K562 (cell line): Measurements from ENCODE around the gene RERE. TPM values are rescaled to one million over a fixed set of nuclear protein-coding genes. Genes with fewer than 3 reads are reported as not detected.

Source experiments
- ARID1B ChIP-seq: fragments of 450-650 bp; IDR thresholded peaks from 2 replicates; pipeline ENCODE4 v1.6.1; 2016; ENCODE audit warnings: antibody characterized with exemption, mild to moderate bottlenecking, inconsistent platforms
- CREB1 ChIP-seq, 2 experiments: sonication (generic) in 1 of 2; formaldehyde crosslinking in 1 of 2; IDR thresholded peaks; 2 replicates each; pipeline versions ENCODE4 v1.6.1 to v1.8.0; 2012 to 2022; ENCODE audit warnings: inconsistent platforms in 1 of 2, mild to moderate bottlenecking in 1 of 2, missing genetic modification reagents in 1 of 2, moderate library complexity in 1 of 2
- CTBP1 ChIP-seq: fragments of 450-650 bp; IDR thresholded peaks from 2 replicates; pipeline ENCODE4 v1.6.1; 2016; ENCODE audit warnings: borderline replicate concordance
- E2F1 ChIP-seq: sonication (generic); formaldehyde crosslinking; IDR thresholded peaks from 2 replicates; pipeline ENCODE4 v1.8.1; 2023; ENCODE audit warnings: mild to moderate bottlenecking, missing genetic modification reagents, moderate library complexity
- ETV5 ChIP-seq: sonication (generic); formaldehyde crosslinking; IDR thresholded peaks from 2 replicates; pipeline ENCODE4 v1.4.0; 2020; ENCODE audit warnings: low read depth, mild to moderate bottlenecking, missing genetic modification reagents
- HMGN3 ChIP-seq: IDR thresholded peaks from 2 replicates; pipeline ENCODE4 v1.6.1; 2011; ENCODE audit warnings: borderline replicate concordance, low read depth, mild to moderate bottlenecking, mixed read lengths, low read length; ENCODE audit not compliant: insufficient read length; ENCODE audit errors: extremely low read depth
- KDM4B ChIP-seq, 2 experiments: fragments of 450-650 bp in 1 of 2; sonication (generic) in 1 of 2; IDR thresholded peaks; 2 replicates each; pipeline ENCODE4 v1.6.1; 2016 to 2017; ENCODE audit warnings: borderline replicate concordance in 2 of 2, antibody characterized with exemption in 1 of 2, low read depth in 1 of 2, mild to moderate bottlenecking in 1 of 2
- PCBP1 ChIP-seq: fragments of 200-400 bp; formaldehyde crosslinking; IDR thresholded peaks from 2 replicates; pipeline ENCODE4 v1.6.1; 2018; ENCODE audit warnings: mild to moderate bottlenecking, low read depth, low read length; ENCODE audit not compliant: poor library complexity, severe bottlenecking
- PML ChIP-seq: IDR thresholded peaks from 2 replicates; pipeline ENCODE4 v1.6.1; 2012; ENCODE audit warnings: low read length, inconsistent platforms
- SRSF7 ChIP-seq: fragments of 200-400 bp; formaldehyde crosslinking; optimal IDR thresholded peaks from 2 replicates; pipeline ENCODE3; 2017; ENCODE audit warnings: mild to moderate bottlenecking, low read depth, low read length
- TBL1XR1 ChIP-seq, 2 experiments: IDR thresholded peaks; 2 replicates each; pipeline ENCODE4 v1.6.1; 2012; ENCODE audit warnings: improper control_type of control experiment in 2 of 2, low read length in 2 of 2, mild to moderate bottlenecking in 1 of 2
- TOE1 ChIP-seq, 2 experiments: fragments of 450-650 bp in 1 of 2; sonication (generic) in 1 of 2; formaldehyde crosslinking in 1 of 2; IDR thresholded peaks; 2 replicates each; pipeline versions ENCODE4 v1.7.1 to v1.8.0; 2016 to 2022; ENCODE audit warnings: borderline replicate concordance in 2 of 2, mild to moderate bottlenecking in 2 of 2, antibody characterized with exemption in 1 of 2, inconsistent platforms in 1 of 2, low read depth in 1 of 2, missing genetic modification reagents in 1 of 2, moderate library complexity in 1 of 2
- ZBTB7A ChIP-seq: IDR thresholded peaks from 2 replicates; pipeline ENCODE4 v1.6.1; 2011; ENCODE audit warnings: low read depth, mild to moderate bottlenecking, low read length, moderate library complexity, borderline replicate concordance; ENCODE audit not compliant: control insufficient read depth
- ZKSCAN1 ChIP-seq: fragments of 150-350 bp; IDR thresholded peaks from 2 replicates; pipeline ENCODE4 v1.6.1; 2016; ENCODE audit warnings: low read depth, low read length
- ZNF282 ChIP-seq: sonication (generic); formaldehyde crosslinking; IDR thresholded peaks from 2 replicates; pipeline ENCODE4 v1.8.1; 2023; ENCODE audit warnings: missing genetic modification reagents
- ZNF764 ChIP-seq: fragments of 250-450 bp; sonication (Bioruptor Pico); IDR thresholded peaks from 2 replicates; pipeline ENCODE4 v1.4.0; 2020; ENCODE audit warnings: low read depth, mild to moderate bottlenecking, moderate library complexity
- polyA plus RNA-seq, 8 experiments: library from polyadenylated mRNA; depleted of rRNA in 4 of 8; stranded (reverse) in 5 of 8; unstranded in 3 of 8; fragments of >200 nt; fragmentation: Nextera tagmentation in 2 of 8; fragmentation: Illumina TruSeq in 1 of 8; extraction: Ambion mirVana in 2 of 8; extraction: Trizol in 1 of 8; gene quantifications; 2 replicates each; pipeline versions ENCODE4 v1.2.1 to v1.2.3, GENCODE V29; 2011 to 2014; ENCODE audit warnings: inconsistent platforms in 1 of 8, missing spikeins in 1 of 8
- total RNA-seq, 7 experiments: library from RNA; depleted of rRNA in 6 of 7; stranded (reverse); fragments of >200 nt in 6 of 7; fragmentation: Illumina TruSeq in 2 of 7; extraction: Trizol in 2 of 7; gene quantifications; 2 replicates each; pipeline versions ENCODE4 v1.2.1 to v1.2.3, GENCODE V29; 2011 to 2021; ENCODE audit warnings: low replicate concordance in 1 of 7
- TF ChIP-seq, protein P1 (sequence below), 2 experiments: fragments of 150-350 bp in 1 of 2; IDR thresholded peaks; 2 replicates each; pipeline ENCODE4 v1.6.1; 2012 to 2016; ENCODE audit warnings: low read depth in 2 of 2, low read length in 2 of 2, mild to moderate bottlenecking in 1 of 2, moderate library complexity in 1 of 2
- TF ChIP-seq, protein P2 (sequence below): fragments of 450-650 bp; IDR thresholded peaks from 2 replicates; pipeline ENCODE4 v1.6.1; 2016
- TF ChIP-seq, protein P3 (sequence below), 2 experiments: fragments of 450-650 bp in 1 of 2; sonication (generic) in 1 of 2; formaldehyde crosslinking in 1 of 2; IDR thresholded peaks in 1 of 2; conservative IDR thresholded peaks in 1 of 2; 2 replicates each; pipeline versions ENCODE4 v1.6.1 to v1.8.1; 2016 to 2023; ENCODE audit warnings: mild to moderate bottlenecking in 2 of 2, moderate library complexity in 2 of 2, inconsistent platforms in 1 of 2, missing genetic modification reagents in 1 of 2

Gene RERE
- total and polyA plus RNA-seq, 9 of the 15 experiments (the other 6 are each of a cell fraction or from before 2014, with no cell fraction given) = 3.0 to 51.5 (median 13.4) TPM

DNA sequence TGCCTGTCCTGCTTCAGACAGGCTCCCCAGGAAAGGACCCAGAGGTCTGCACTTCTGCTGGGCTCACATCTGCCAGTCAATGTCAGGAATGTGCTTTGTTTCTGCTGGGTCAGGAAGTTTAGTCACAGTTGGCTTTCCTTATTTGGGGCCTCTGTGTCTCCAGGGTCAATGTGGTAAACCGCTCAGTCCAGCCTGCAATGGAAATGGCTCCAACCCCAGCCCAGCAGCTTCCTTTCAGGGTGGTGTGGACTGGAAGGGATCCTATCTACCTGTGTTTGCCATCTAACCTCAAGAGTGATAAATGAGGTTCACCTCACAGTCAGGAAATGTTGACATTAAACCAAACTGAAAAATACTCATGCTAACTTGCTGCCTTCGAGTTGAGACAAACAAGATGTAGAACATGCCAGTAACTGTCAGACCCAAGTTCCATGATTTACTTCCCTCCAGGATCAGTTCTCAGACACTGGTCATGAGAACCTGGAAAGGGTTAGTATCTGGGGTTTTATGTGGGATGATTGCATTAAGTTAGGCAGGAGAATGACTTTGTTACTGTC, 40.8 kb upstream of the RERE start (continued):
- TF ChIP-seq TOE1 (IDR thresholded peaks at IDR 0.05; ENCODE audit: borderline replicate concordance) (no peak), TOE1 (CRISPR knock-in tag; IDR thresholded peaks at IDR 0.05; ENCODE audit: borderline replicate concordance, low read depth) (no peak), ARID1B (peak; percentile 84), SRSF7 (no peak), PML (peak; percentile 55), ZNF764 (CRISPR knock-in tag) (no peak), CTBP1 (peak; percentile 78), CREB1 (IDR thresholded peaks at IDR 0.05) (peak; percentile 39; the same call in 1 of the 2 replicates), CREB1 (CRISPR knock-in tag; IDR thresholded peaks at IDR 0.05) (no peak), KDM4B (IDR thresholded peaks at IDR 0.05; ENCODE audit: borderline replicate concordance in 2 of 2, low read depth in 1 of 2) (no peak), E2F1 (CRISPR knock-in tag) (peak; percentile 55; the same call in 1 of the 2 replicates), TBL1XR1 (IDR thresholded peaks at IDR 0.05; ENCODE audit: low read length in 2 of 2) (0 out of 4 replicates have a peak, but pooled peaks of 1 of the 2 experiments have one; percentile 33), HMGN3 (no peak), ETV5 (CRISPR knock-in tag) (peak; percentile 88), PCBP1 (no peak), ZBTB7A (0 out of 2 replicates have a peak, but pooled peaks have one; percentile 9), ZNF282 (CRISPR knock-in tag) (no peak), ZKSCAN1 (no peak)
- TF ChIP-seq, protein P1, sequence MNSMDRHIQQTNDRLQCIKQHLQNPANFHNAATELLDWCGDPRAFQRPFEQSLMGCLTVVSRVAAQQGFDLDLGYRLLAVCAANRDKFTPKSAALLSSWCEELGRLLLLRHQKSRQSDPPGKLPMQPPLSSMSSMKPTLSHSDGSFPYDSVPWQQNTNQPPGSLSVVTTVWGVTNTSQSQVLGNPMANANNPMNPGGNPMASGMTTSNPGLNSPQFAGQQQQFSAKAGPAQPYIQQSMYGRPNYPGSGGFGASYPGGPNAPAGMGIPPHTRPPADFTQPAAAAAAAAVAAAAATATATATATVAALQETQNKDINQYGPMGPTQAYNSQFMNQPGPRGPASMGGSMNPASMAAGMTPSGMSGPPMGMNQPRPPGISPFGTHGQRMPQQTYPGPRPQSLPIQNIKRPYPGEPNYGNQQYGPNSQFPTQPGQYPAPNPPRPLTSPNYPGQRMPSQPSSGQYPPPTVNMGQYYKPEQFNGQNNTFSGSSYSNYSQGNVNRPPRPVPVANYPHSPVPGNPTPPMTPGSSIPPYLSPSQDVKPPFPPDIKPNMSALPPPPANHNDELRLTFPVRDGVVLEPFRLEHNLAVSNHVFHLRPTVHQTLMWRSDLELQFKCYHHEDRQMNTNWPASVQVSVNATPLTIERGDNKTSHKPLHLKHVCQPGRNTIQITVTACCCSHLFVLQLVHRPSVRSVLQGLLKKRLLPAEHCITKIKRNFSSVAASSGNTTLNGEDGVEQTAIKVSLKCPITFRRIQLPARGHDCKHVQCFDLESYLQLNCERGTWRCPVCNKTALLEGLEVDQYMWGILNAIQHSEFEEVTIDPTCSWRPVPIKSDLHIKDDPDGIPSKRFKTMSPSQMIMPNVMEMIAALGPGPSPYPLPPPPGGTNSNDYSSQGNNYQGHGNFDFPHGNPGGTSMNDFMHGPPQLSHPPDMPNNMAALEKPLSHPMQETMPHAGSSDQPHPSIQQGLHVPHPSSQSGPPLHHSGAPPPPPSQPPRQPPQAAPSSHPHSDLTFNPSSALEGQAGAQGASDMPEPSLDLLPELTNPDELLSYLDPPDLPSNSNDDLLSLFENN (IDR thresholded peaks at IDR 0.05; ENCODE audit: low read depth in 2 of 2, low read length in 2 of 2) = 0 out of 4 replicates have a peak, but pooled peaks of 1 of the 2 experiments have one; percentile 58
- TF ChIP-seq, protein P2, sequence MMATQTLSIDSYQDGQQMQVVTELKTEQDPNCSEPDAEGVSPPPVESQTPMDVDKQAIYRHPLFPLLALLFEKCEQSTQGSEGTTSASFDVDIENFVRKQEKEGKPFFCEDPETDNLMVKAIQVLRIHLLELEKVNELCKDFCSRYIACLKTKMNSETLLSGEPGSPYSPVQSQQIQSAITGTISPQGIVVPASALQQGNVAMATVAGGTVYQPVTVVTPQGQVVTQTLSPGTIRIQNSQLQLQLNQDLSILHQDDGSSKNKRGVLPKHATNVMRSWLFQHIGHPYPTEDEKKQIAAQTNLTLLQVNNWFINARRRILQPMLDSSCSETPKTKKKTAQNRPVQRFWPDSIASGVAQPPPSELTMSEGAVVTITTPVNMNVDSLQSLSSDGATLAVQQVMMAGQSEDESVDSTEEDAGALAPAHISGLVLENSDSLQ = peak; percentile 91
- TF ChIP-seq, protein P3, sequence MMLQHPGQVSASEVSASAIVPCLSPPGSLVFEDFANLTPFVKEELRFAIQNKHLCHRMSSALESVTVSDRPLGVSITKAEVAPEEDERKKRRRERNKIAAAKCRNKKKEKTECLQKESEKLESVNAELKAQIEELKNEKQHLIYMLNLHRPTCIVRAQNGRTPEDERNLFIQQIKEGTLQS (IDR thresholded peaks at IDR 0.05) = no peak; the same call in 1 of the 2 replicates
- TF ChIP-seq, protein P3 (CRISPR knock-in tag; conservative IDR thresholded peaks at IDR 0.05) = 0 out of 2 replicates have a peak, but pooled peaks have one; percentile 34
